MM.1S (cell line): ENCODE data around the gene TMPRSS11F.

Experiments
- EZH2 ChIP-seq: fragments of 300-600 bp; sonication (generic); optimal IDR thresholded peaks from 2 replicates; pipeline ENCODE3; 2017; ENCODE audit warnings: low read depth, mild to moderate bottlenecking, antibody characterized with exemption, low read length, mixed read lengths
- EZH2phosphoT487 ChIP-seq: fragments of 300-600 bp; sonication (generic); IDR thresholded peaks from 2 replicates; pipeline ENCODE4 v1.6.1; 2018; ENCODE audit warnings: antibody characterized with exemption, low read length
- TF ChIP-seq, protein P1 (sequence below): fragments of 300-600 bp; sonication (generic); IDR thresholded peaks from 2 replicates; pipeline ENCODE4 v1.5.1; 2016; ENCODE audit warnings: antibody characterized with exemption, low read length, mixed read lengths

DNA sequence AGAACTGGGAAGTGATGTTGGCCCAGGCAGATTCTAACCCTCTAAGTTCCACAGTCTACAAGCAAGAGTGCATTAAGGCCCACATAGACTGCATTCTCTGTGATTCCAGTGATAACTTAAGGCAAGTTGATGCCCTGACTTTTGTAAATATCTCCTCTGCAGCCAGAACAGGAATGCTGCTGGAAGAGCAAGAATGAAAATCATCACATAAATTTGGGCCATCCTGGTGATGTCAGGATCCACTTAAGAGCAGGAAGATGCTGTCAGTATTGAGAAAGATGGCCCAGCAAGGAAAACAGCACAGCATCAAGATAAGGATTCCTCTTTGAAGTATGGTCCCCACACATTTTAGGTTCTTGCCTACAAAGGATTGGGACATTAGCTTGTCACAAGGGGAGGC is 52.4 kb downstream of the TMPRSS11F start:
- TF ChIP-seq, protein P1, sequence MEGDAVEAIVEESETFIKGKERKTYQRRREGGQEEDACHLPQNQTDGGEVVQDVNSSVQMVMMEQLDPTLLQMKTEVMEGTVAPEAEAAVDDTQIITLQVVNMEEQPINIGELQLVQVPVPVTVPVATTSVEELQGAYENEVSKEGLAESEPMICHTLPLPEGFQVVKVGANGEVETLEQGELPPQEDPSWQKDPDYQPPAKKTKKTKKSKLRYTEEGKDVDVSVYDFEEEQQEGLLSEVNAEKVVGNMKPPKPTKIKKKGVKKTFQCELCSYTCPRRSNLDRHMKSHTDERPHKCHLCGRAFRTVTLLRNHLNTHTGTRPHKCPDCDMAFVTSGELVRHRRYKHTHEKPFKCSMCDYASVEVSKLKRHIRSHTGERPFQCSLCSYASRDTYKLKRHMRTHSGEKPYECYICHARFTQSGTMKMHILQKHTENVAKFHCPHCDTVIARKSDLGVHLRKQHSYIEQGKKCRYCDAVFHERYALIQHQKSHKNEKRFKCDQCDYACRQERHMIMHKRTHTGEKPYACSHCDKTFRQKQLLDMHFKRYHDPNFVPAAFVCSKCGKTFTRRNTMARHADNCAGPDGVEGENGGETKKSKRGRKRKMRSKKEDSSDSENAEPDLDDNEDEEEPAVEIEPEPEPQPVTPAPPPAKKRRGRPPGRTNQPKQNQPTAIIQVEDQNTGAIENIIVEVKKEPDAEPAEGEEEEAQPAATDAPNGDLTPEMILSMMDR, result no peak
- TF ChIP-seq EZH2 (no peak), EZH2phosphoT487 (no peak)
